BJ (cell line): ENCODE data around the gene ABCG1. TPM values are rescaled to one million over a fixed set of nuclear protein-coding genes. Genes with fewer than 3 reads are reported as not detected.

ENCODE experiments used
- CTCF ChIA-PET: fragments of 350-600 bp; formaldehyde crosslinking; extraction: SDS; loops from one replicate; lab custom pipeline; 2021; ENCODE audit warnings: antibody characterized with exemption, inconsistent platforms; lab: Yijun Ruan, JAX
- POLR2A ChIA-PET: fragments of 300-600 bp; sonication (Branson Sonifier 250); formaldehyde crosslinking; extraction: SDS; loops from one replicate; lab custom pipeline; 2021; ENCODE audit warnings: antibody characterized with exemption; lab: Charles Lee
- DNase-seq: peaks from one replicate; pipeline ENCODE4 v3.0.0-alpha.2; 2011; ENCODE audit warnings: low read depth
- H3K27me3 ChIP-seq: 2 replicates; pipeline ENCODE4 v1.6.0; 2011; ENCODE audit warnings: low read length; ENCODE audit not compliant: control insufficient read depth, insufficient read depth
- H3K36me3 ChIP-seq: 2 replicates; pipeline ENCODE4 v1.5.1; 2011; ENCODE audit warnings: low read length; ENCODE audit not compliant: control insufficient read depth, insufficient read depth
- H3K4me3 ChIP-seq: 2 replicates; pipeline ENCODE4 v1.5.1; 2011; ENCODE audit warnings: low read depth, mild to moderate bottlenecking, control low read depth, low read length
- polyA plus RNA-seq: library from polyadenylated mRNA; depleted of rRNA; stranded (reverse); fragments of >200 nt; gene quantifications from 2 replicates; pipeline ENCODE4 v1.2.3, GENCODE V29; 2011
- TF ChIP-seq, protein P1 (sequence below): IDR thresholded peaks from 2 replicates; pipeline ENCODE4 v1.5.1; 2011; ENCODE audit warnings: low read depth, mild to moderate bottlenecking, control low read depth, inconsistent platforms, low read length, moderate library complexity; ENCODE audit not compliant: insufficient read depth

Gene ABCG1
- polyA plus RNA-seq, 1 experiment: 0.29 TPM

DNA sequence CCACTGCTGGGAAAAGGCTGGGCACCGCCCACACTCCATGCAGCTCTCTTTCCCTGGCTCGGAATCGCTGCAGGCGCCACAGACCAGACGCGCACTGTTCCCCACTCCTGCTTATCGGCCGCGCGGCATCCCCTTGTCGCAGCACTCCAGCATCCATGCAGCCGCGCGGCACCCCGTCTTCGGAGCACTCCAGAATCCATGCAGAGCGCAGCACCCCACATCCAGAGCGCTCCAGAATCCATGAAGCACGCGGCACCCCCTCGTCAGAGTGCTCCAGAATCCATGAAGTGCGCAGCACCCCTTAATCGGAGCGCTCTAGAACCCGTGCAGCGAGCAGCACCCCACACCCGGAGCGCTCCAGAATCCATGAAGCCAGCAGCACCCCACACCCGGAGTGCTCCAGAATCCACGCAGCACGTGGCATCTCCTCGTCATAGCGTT is 86.8 kb downstream of the ABCG1 start:
- DNase-seq: no peak
- ChIA-PET POLR2A (no interaction called here), CTCF (no interaction called here)
- Histone ChIP-seq H3K4me3 (no peak overlapping the region), H3K27me3 (peaks cover 4% of the 10 kb centered on the region; the same call in 1 of the 2 replicates), H3K36me3 (no peaks in the 10 kb centered on the region)
- TF ChIP-seq, protein P1, sequence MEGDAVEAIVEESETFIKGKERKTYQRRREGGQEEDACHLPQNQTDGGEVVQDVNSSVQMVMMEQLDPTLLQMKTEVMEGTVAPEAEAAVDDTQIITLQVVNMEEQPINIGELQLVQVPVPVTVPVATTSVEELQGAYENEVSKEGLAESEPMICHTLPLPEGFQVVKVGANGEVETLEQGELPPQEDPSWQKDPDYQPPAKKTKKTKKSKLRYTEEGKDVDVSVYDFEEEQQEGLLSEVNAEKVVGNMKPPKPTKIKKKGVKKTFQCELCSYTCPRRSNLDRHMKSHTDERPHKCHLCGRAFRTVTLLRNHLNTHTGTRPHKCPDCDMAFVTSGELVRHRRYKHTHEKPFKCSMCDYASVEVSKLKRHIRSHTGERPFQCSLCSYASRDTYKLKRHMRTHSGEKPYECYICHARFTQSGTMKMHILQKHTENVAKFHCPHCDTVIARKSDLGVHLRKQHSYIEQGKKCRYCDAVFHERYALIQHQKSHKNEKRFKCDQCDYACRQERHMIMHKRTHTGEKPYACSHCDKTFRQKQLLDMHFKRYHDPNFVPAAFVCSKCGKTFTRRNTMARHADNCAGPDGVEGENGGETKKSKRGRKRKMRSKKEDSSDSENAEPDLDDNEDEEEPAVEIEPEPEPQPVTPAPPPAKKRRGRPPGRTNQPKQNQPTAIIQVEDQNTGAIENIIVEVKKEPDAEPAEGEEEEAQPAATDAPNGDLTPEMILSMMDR: no peak

DNA sequence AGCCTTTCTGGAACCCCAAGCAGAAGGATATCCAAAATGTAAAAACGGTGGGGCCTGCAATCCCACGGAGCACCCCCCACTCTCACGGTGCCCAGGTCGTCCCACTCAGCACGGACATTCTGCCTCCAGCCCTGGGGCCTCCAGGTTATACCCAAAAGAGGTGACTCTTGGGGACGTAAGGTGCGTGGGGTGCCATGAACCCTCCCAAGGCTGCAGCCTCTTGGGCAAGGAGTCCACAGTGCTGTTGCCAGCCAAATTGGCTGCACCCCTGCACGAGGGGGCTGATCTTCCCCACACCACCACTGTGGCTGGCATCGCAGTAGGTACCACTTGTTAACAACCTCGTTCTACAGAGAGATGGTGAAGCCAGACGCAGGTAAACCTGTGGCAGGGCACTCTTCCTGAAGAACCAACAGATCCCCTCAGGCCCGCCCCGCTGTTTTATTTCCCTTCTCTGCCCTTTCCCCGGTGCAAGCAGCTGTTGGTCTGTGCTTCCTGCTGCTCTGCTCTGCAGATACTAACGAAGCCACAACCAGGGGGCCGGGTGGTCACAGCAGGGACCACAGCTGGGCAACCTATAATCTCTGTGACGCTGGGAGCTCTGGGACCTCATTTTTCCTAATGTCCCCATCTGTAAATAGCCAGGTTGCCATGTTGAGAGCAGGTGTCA is 87.6 kb downstream of the ABCG1 start:
- peaks cover 4% of the 10 kb centered on the region; the same call in 1 of the 2 replicates for H3K27me3 ChIP-seq
- no peak overlapping the region for H3K4me3 ChIP-seq
- H3K36me3 ChIP-seq: no peaks in the 10 kb centered on the region
- TF ChIP-seq, protein P1: no peak
- ChIA-PET CTCF (no interaction called here), POLR2A (no interaction called here)
- no peak for DNase-seq

DNA sequence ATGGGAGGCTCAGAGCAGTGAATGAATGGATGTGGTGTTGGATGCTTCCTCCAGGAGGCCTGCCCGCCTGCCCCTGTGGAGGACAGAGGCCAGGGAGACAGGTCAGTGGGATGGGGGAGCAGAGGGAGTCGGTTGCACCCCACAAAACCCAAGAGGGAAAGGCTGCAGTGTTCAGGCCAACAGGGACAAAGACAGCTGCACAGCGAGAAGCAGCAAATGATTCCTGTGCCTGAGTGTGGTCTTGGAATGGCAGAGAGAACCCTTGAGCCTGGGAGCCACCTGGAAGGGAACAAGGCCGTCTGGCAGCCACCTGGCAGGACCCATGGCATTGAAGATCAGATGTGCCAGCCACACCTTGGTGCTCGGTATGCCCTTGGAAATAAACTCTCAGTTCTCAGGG is 88.2 kb downstream of the ABCG1 start:
- CTCF ChIA-PET: no interaction called here

GRCh38 chr21:42308161-42308913 is 89.4 kb downstream of the ABCG1 start:
- ChIA-PET CTCF (interaction anchor here (1.1 to 3.4 kb wide), 2 partner anchors 11 to 163 kb away, joined by 3 to 19 read pairs; no protein-coding TSS in a partner anchor), POLR2A (no interaction called here)
- TF ChIP-seq, protein P1: no peak
- no peaks in the 10 kb centered on the region for H3K36me3 ChIP-seq
- no peak overlapping the region for H3K4me3 ChIP-seq
- DNase-seq: no peak
- H3K27me3 ChIP-seq: peaks cover 4% of the 10 kb centered on the region; the same call in 1 of the 2 replicates

More for the DNA sequence above, 88.2 kb downstream of the ABCG1 start:
- H3K27me3 ChIP-seq: peaks cover 4% of the 10 kb centered on the region; the same call in 1 of the 2 replicates
- TF ChIP-seq, protein P1: no peak
- no peaks in the 10 kb centered on the region for H3K36me3 ChIP-seq
- no peak for DNase-seq
- POLR2A ChIA-PET: no interaction called here
- no peak overlapping the region for H3K4me3 ChIP-seq
